Spinal cord (tissue), 10 donors: ENCODE measurements around the gene KCNA10. TPM values are rescaled to one million over a fixed set of nuclear protein-coding genes. Genes with fewer than 3 reads are reported as not detected.

Source experiments
- DNase-seq, 6 donors: peaks; one replicate each; pipeline versions ENCODE4 v3.0.0 to v3.0.0-alpha.2; 2013 to 2015; ENCODE audit warnings: low spot score in 6 of 6, low read depth in 4 of 6
- H3K27ac ChIP-seq: one replicate; pipeline ENCODE4 v1.5.1; 2013; ENCODE audit warnings: low read depth, low read length, control low read depth
- H3K27me3 ChIP-seq: one replicate; pipeline ENCODE4 v1.6.1; 2013; ENCODE audit warnings: low read length; ENCODE audit not compliant: control insufficient read depth, insufficient read depth
- H3K36me3 ChIP-seq: one replicate; pipeline ENCODE4 v1.6.1; 2013; ENCODE audit warnings: low read length; ENCODE audit not compliant: control insufficient read depth, insufficient read depth
- H3K4me1 ChIP-seq: one replicate; pipeline ENCODE4 v1.6.1; 2013; ENCODE audit warnings: low read length; ENCODE audit not compliant: control insufficient read depth, insufficient read depth
- H3K4me3 ChIP-seq: one replicate; pipeline ENCODE4 v1.5.1; 2013; ENCODE audit warnings: low read depth, low read length, control low read depth
- H3K9me3 ChIP-seq: one replicate; pipeline ENCODE4 v1.6.1; 2013; ENCODE audit warnings: low read length; ENCODE audit not compliant: control insufficient read depth, insufficient read depth
- WGBS: methylation state at CpG from one replicate; pipeline ENCODE4 v1.1.5; 2013; ENCODE audit warnings: missing lambda C conversion rate; ENCODE audit not compliant: insufficient coverage; 5-methylcytosine and 5-hydroxymethylcytosine counted together
- long read RNA-seq, 4 donors: transcript quantifications; one replicate each; lab custom pipeline, GENCODE V29; 2026
- polyA plus RNA-seq, 2 donors: library from polyadenylated mRNA; unstranded; fragments of 120-200 nt; gene quantifications; one replicate each; pipeline ENCODE4 v1.2.1, GENCODE V29; 2013; ENCODE audit not compliant: insufficient read length in 2 of 2
- total RNA-seq, 2 donors: library from RNA; depleted of rRNA in 1 of 2; stranded (reverse); fragments of 120-200 nt in 1 of 2; fragments of >200 nt in 1 of 2; gene quantifications; one replicate each; pipeline versions ENCODE4 v1.2.3 to v1.2.4, GENCODE V29; 2013 to 2014
- donor health status: healthy.

Gene KCNA10
- not detected for total RNA-seq
- polyA plus RNA-seq = not detected
- long read RNA-seq, donor 1 = 0 reads
- long read RNA-seq, donor 2 = 0 reads
- long read RNA-seq, donor 3 = 0 reads
- long read RNA-seq, donor 4 = 0 reads

GRCh38 chr1:110519125-110519810 is at the start of gene KCNA10:
Gene KCNA10 (minus strand): TSS chr1:110519175. CDS start chr1:110518787, 388 bp downstream.
- Histone ChIP-seq H3K4me1 (peaks cover 5% of the 10 kb centered on the region), H3K9me3 (no peaks in the 10 kb centered on the region), H3K36me3 (no peaks in the 10 kb centered on the region), H3K4me3 (no peak within 1 kb of the TSS), H3K27ac (no peak within 1 kb of the TSS), H3K27me3 (peaks cover 14% of the 10 kb centered on the region)
- WGBS = 100% methylated on average over 2 of the region's 9 CpGs
- DNase-seq = no peak

DNA sequence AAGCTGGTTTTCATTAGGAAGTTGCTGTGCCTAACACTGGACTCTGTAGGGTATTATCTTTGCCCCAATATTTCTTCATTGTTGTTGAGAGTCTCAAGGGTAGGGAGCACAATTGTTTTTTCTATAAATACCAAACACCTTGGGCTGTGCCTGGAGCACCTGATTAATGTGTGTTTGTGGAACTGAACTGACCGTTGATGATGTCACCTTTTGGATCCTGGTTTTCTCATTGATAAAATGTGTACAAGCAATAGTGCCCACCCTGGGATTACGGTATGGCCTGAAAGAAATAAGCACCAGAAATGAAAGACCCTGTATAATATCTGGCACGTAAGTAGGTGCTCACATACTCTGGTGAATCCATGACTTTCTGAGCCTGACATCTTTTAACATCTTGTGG is 47.9 kb upstream of the KCNA10 start:
- no peak for DNase-seq
- WGBS = 100% methylated on average over 2 of the region's 3 CpGs
- no peak overlapping the region for H3K27ac ChIP-seq

DNA sequence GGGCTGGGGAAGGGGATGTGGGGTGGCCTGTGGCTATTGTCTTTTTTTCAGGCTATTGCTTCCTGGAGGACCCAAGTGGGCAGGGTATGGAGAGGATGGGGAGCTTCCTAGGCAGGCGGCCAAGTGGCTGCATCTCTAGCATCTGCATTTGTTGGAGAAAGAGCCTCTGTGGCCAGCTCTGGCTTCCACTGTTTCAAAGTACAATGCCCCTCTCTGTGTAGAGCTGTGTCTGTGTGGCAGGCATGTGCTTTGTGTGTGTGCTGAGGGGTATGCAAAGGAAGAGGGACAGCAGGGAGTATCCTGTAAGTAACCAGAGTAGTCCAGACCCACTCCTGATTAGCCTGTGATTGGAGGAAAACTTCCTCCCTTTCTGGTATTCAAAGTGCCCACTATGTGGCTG is 46.6 kb upstream of the KCNA10 start:
- H3K9me3 ChIP-seq = no peaks in the 10 kb centered on the region
- H3K27me3 ChIP-seq = no peaks in the 10 kb centered on the region
- H3K36me3 ChIP-seq = no peaks in the 10 kb centered on the region
- peaks cover 19% of the 10 kb centered on the region for H3K4me1 ChIP-seq
- H3K27ac ChIP-seq = peak overlapping the region; percentile 77
- WGBS = 73% methylated on average over 1 of the region's 1 CpG
- H3K4me3 ChIP-seq = no peak overlapping the region
- peak in 3 of 6 donors; percentile 65 to 88 (median 87) for DNase-seq

More for the DNA sequence above, 47.9 kb upstream of the KCNA10 start:
- Histone ChIP-seq H3K9me3 (no peaks in the 10 kb centered on the region), H3K27me3 (no peaks in the 10 kb centered on the region), H3K36me3 (no peaks in the 10 kb centered on the region), H3K4me1 (peaks cover 19% of the 10 kb centered on the region), H3K4me3 (no peak overlapping the region)

DNA sequence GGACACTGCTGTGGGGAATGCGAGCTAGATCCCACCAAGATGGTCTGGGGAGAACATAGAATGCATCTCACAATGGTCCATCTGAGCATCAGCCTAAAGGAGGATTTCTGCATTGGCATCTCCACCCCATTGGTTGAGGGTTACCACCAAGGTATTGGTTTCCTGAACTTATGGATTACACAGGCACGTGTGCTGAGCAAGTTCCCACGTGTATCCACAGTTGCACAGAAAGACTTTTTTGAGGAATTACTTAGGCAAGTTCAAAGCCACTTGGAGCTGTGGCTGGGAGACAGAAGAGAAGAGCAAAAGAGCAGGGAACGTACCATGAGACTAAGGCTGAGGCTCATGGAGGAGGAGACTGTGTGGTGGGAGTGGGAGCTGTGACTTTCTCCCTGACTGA is 44.1 kb upstream of the KCNA10 start:
- WGBS = 96% methylated on average over 3 of the region's 4 CpGs
- no peak overlapping the region for H3K4me3 ChIP-seq
- peaks cover 26% of the 10 kb centered on the region for H3K4me1 ChIP-seq
- H3K27ac ChIP-seq = no peak overlapping the region
- H3K36me3 ChIP-seq = no peaks in the 10 kb centered on the region
- DNase-seq = no peak
- H3K27me3 ChIP-seq = no peaks in the 10 kb centered on the region
- no peaks in the 10 kb centered on the region for H3K9me3 ChIP-seq

GRCh38 chr1:110561596-110561995 is 42.6 kb upstream of the KCNA10 start:
- 71% methylated on average over 6 of the region's 7 CpGs for WGBS
- Histone ChIP-seq H3K4me3 (no peak overlapping the region), H3K4me1 (peaks cover 34% of the 10 kb centered on the region), H3K27me3 (no peaks in the 10 kb centered on the region), H3K36me3 (no peaks in the 10 kb centered on the region), H3K27ac (no peak overlapping the region), H3K9me3 (no peaks in the 10 kb centered on the region)
- DNase-seq = no peak

- H3K36me3 ChIP-seq = no peaks in the 10 kb centered on the region
Observed at GRCh38 chr1:110559157-110559556, 40.2 kb upstream of the KCNA10 start.

GRCh38 chr1:110557481-110557880 is 38.5 kb upstream of the KCNA10 start:
- Histone ChIP-seq H3K27me3 (peaks cover 2% of the 10 kb centered on the region), H3K4me3 (no peak overlapping the region), H3K36me3 (no peaks in the 10 kb centered on the region), H3K4me1 (peaks cover 35% of the 10 kb centered on the region), H3K9me3 (no peaks in the 10 kb centered on the region), H3K27ac (no peak overlapping the region)
- no peak for DNase-seq
- WGBS = 86% methylated on average over 3 of the region's 3 CpGs

More at GRCh38 chr1:110559157-110559556, 40.2 kb upstream of the KCNA10 start:
- 72% methylated on average over 4 of the region's 4 CpGs for WGBS
- Histone ChIP-seq H3K4me3 (no peak overlapping the region), H3K9me3 (no peaks in the 10 kb centered on the region), H3K27ac (no peak overlapping the region), H3K4me1 (peaks cover 35% of the 10 kb centered on the region), H3K27me3 (no peaks in the 10 kb centered on the region)
- no peak for DNase-seq

- peak in 2 of 6 donors; percentile 69 to 84 for DNase-seq
- H3K4me1 ChIP-seq = peaks cover 35% of the 10 kb centered on the region
- H3K27me3 ChIP-seq = peaks cover 2% of the 10 kb centered on the region
- no peaks in the 10 kb centered on the region for H3K9me3 ChIP-seq
- H3K27ac ChIP-seq = peak overlapping the region; percentile 87
- H3K4me3 ChIP-seq = no peak overlapping the region
- WGBS = 29% methylated on average over 5 of the region's 5 CpGs
- H3K36me3 ChIP-seq = no peaks in the 10 kb centered on the region
Observed at GRCh38 chr1:110556471-110556807, 37.5 kb upstream of the KCNA10 start.

DNA sequence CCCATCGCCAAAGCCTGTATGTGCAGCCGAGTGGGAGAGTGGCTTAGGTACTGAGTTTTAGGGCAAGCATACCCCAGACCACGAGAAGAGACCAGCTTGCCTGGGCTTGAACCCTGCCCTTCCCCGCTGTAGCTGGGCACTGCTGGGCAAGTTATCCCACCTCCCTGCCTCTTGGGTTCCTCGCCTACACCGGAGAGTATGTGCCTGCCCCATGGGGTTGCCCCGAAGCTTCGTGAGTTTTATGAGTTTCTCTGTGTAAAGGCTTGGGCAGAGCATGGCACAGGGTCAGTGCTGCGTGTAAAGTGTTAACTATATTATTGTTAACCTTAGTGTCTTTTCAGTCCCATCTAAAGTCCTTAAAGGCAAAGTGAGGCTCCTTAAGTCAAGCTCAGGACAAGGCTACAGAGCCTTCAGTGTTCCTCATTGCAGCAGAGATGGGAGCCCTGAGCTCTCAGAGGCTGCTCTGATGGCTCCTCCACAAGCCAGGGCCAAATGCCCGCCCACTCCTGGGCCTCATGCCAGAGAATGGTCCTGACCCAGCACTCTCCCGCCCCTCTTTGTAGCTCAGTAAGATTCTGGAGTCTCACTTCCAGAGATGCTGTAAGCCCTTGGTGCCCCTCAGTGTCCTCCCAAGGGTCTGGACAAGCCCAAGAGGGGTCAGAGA is 37.0 kb upstream of the KCNA10 start:
- Histone ChIP-seq H3K9me3 (no peaks in the 10 kb centered on the region), H3K27ac (peak overlapping the region; percentile 87), H3K36me3 (no peaks in the 10 kb centered on the region), H3K4me3 (peak overlapping the region; percentile 26), H3K4me1 (peaks cover 35% of the 10 kb centered on the region), H3K27me3 (peaks cover 2% of the 10 kb centered on the region)
- peak in 4 of 6 donors; percentile 72 to 93 (median 80) for DNase-seq
- 24% methylated on average over 6 of the region's 11 CpGs for WGBS
